GM12864 (cell line): ENCODE data around the gene SRPK2.
"Not testable (repeated sequence)": the region's sequence is repeated elsewhere in the genome, so short reads cannot be mapped to it uniquely, and the experiment has no call there.

Source experiments
- DNase-seq: peaks from one replicate; pipeline ENCODE4 v3.0.0-alpha.2; 2011; ENCODE audit warnings: low read depth
- H3K4me3 ChIP-seq: 2 replicates; pipeline ENCODE4 v1.5.1; 2011; ENCODE audit warnings: mild to moderate bottlenecking, low read depth, low read length, control low read depth
- TF ChIP-seq, protein P1 (sequence below): IDR thresholded peaks from 2 replicates; pipeline ENCODE4 v1.5.1; 2011; ENCODE audit warnings: low read depth, mild to moderate bottlenecking, moderate library complexity, low read length, control low read depth, inconsistent platforms; ENCODE audit errors: missing control alignments

SRPK2 gene

DNA sequence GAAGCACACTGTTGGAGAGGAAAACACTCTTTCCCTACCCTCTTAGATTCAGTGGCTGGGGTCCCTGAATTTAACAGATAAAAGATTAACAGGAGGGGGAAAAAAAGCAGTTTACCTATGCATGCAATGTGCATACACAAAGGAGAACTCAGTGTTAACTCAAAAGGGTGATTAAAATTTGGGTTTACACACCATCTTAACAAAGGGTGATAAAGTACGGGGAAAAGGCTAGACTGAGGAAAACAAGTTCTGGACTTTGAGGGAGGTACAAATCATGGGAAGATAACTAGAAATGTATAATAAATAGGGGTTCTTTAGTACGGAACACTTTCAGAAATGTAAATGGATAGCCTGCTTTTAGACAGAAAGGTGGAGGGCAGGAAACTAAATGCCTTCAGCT lies 83.1 kb downstream of the SRPK2 start:
- DNase-seq = no peak
- H3K4me3 ChIP-seq = no peak overlapping the region
- TF ChIP-seq, protein P1, sequence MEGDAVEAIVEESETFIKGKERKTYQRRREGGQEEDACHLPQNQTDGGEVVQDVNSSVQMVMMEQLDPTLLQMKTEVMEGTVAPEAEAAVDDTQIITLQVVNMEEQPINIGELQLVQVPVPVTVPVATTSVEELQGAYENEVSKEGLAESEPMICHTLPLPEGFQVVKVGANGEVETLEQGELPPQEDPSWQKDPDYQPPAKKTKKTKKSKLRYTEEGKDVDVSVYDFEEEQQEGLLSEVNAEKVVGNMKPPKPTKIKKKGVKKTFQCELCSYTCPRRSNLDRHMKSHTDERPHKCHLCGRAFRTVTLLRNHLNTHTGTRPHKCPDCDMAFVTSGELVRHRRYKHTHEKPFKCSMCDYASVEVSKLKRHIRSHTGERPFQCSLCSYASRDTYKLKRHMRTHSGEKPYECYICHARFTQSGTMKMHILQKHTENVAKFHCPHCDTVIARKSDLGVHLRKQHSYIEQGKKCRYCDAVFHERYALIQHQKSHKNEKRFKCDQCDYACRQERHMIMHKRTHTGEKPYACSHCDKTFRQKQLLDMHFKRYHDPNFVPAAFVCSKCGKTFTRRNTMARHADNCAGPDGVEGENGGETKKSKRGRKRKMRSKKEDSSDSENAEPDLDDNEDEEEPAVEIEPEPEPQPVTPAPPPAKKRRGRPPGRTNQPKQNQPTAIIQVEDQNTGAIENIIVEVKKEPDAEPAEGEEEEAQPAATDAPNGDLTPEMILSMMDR = no peak

DNA sequence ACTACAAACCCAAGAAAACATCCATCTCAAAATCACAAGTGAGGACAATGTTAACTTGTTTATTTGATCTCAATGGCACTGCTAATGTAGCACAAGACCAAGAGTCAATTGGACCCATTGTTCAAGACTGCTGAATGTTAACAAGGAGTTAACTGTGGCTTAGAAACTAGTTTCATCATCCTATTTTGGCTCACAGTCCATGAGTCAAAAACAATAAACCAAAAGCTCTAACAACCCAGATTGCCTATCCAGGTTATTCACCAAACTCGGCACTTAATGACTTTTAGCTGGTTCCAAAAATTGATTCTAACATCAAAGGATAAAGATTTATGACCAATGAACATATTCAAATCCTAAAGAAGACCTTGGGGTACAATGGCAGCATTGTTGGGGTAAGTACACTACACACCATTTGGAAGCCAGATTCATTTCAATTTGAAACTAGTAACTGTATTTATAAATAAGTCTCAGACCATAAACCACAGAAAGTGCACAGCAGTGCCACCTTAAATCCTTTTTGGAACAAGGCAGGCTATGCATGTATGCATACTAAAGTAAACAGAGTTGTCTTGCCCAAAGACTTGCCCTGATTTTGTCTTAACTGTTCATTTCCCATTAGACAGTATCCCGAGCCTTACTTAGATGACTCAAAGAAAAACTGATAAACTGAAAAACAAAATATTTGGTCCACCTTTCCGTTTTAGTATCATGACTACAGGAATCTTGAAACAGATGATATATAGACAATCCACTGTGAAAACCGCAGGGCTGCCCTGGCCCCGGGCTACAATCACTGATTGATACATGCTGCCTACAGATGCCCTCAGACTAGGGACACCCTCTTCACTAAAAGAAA lies 84.5 kb downstream of the SRPK2 start:
- no peak overlapping the region; the same call in 1 of the 2 replicates for H3K4me3 ChIP-seq
- peak; percentile 48 for DNase-seq

DNA sequence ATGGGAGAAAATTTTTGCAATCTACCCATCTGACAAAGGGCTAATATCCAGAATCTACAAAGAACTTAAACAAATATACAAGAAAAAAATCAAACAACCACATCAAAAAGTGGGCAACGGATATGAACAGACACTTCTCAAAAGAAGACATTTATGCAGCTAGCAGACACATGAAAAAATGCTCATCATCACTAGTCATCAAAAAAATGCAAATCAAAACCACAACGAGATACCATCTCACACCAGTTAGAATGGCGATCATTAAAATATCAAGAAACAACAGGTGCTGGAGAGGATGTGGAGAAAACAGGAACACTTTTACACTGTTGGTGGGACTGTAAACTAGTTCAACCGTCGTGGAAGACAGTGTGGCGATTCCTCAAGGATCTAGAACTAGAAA lies 88.1 kb downstream of the SRPK2 start:
- not testable (repeated sequence) for DNase-seq, H3K4me3 ChIP-seq

More for the DNA sequence above, 84.5 kb downstream of the SRPK2 start:
- TF ChIP-seq, protein P1 = no peak

DNA sequence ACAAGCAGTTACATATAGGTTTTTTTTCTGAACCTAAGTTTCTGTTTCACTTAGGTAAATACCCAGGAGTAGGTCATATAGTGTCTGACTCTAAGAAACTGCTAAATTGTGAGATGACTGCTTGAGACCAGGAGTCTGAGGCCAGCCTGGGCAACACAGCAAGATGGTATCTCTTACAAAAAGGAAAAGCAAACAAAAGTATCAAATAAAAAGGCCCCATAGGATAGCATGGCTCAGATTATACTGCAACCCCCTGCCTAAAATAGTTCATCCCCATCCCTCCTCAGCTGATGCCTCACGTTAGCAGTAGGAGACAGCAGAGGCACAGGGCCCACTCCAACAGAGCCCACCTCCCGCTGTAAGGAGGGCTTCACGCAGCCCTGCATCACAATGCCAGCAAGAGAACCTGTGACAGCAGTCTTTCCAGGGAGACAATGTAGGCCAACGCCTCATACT lies 90.3 kb downstream of the SRPK2 start:
- no peak overlapping the region for H3K4me3 ChIP-seq
- no peak for DNase-seq
- TF ChIP-seq, protein P1 = no peak

DNA sequence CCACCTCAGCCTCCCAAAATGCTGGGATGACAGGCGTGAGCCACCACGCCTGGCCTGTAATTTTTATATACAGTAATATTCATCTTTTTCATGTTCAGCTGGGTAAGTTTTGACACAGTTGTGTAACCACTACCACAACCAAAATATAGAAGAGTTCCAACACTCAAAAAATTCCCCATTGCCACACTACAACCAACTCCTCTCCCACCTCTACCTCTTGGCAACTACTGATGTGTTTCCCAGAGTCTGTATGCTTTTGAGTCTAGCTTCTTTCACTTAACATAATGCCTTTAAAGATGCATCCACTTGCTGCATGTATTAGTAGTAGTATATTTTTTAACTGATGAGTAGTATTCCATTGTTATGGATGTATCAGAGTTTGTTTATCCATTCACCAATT lies 90.7 kb downstream of the SRPK2 start:
- no peak for DNase-seq
- no peak overlapping the region for H3K4me3 ChIP-seq
- TF ChIP-seq, protein P1 = no peak

DNA sequence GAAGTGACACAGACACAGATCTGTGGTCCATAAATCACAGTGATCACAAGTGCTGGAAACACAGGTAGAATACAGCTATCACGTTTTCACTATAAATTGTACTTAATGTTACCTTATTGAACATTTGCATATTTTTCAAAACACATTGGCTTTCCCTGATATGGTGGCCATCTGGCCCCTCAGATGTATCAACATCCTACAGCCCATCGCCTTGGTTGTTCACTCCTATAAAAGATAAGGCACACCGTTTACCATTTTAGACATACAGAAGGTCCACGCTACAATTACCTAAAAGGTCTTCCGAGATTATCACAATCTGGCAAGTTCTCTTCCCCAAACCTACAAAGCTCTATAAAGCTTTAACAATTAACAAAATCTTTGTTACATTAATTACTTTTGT lies 91.4 kb downstream of the SRPK2 start:
- TF ChIP-seq, protein P1 = no peak
- DNase-seq = no peak
- no peak overlapping the region for H3K4me3 ChIP-seq

DNA sequence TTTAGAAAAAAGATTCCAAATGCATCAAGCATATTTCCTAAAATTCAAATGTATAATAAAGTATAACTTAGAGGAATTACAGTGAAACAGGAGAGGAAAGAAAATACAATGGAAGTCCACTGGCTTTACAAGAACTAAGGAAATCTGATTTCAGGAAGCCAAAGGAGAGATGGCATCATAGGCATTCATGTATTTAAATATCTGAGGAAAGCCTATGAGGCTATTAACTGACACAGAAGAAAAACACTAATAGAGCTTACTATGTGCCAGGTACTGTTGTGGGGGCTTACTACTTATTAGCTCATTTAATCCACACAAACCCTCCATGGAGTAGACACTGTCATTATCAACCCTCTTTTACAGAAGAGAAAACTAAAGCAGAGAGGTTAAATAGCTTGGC lies 92.2 kb downstream of the SRPK2 start:
- no peak overlapping the region for H3K4me3 ChIP-seq
- no peak for DNase-seq
- TF ChIP-seq, protein P1 = no peak
